GM18870 (cell line): Measurements from ENCODE around the gene RIBC1.
"Not testable (repeated sequence)": the region's sequence is repeated elsewhere in the genome, so short reads cannot be mapped to it uniquely, and the experiment has no call there.

Source experiments
- ATAC-seq: cut with Tn5 transposase; IDR thresholded peaks from one replicate; pipeline ENCODE4 v1.9.1; 2021; ENCODE audit warnings: moderate library complexity; ENCODE audit not compliant: unreplicated experiment

Gene RIBC1

GRCh38 chrX:53435997-53436396 is 13.3 kb downstream of the RIBC1 start:
- peak; percentile 70 for ATAC-seq

GRCh38 chrX:53437206-53437605 is 14.5 kb downstream of the RIBC1 start:
- ATAC-seq: no peak

- ATAC-seq: no peak
Observed at GRCh38 chrX:53438174-53438831, 15.6 kb downstream of the RIBC1 start.

- ATAC-seq: no peak
Observed at GRCh38 chrX:53438832-53439230, 16.2 kb downstream of the RIBC1 start.

GRCh38 chrX:53440101-53440500 is 17.4 kb downstream of the RIBC1 start:
- ATAC-seq: no peak

GRCh38 chrX:53440621-53441517 is 18.2 kb downstream of the RIBC1 start:
- no peak for ATAC-seq

GRCh38 chrX:53441531-53442321 is 19.1 kb downstream of the RIBC1 start:
- ATAC-seq: no peak

- ATAC-seq: no peak
Observed at GRCh38 chrX:53442322-53442631, 19.6 kb downstream of the RIBC1 start.

- no peak for ATAC-seq
Observed at GRCh38 chrX:53445977-53446376, 23.3 kb downstream of the RIBC1 start.

GRCh38 chrX:53447441-53447840 is 24.8 kb downstream of the RIBC1 start:
- no peak for ATAC-seq

- no peak for ATAC-seq
Observed at GRCh38 chrX:53449632-53450031, 27.0 kb downstream of the RIBC1 start.

GRCh38 chrX:53452812-53453211 is 30.1 kb downstream of the RIBC1 start:
- no peak for ATAC-seq

GRCh38 chrX:53456254-53456653 is 33.6 kb downstream of the RIBC1 start:
- ATAC-seq: no peak

- ATAC-seq: no peak
Observed at GRCh38 chrX:53458082-53458481, 35.4 kb downstream of the RIBC1 start.

GRCh38 chrX:53468659-53469058 is 46.0 kb downstream of the RIBC1 start:
- ATAC-seq: not testable (repeated sequence)

GRCh38 chrX:53471346-53471745 is 48.7 kb downstream of the RIBC1 start:
- no peak for ATAC-seq

- no peak for ATAC-seq
Observed at GRCh38 chrX:53474707-53475106, 52.0 kb downstream of the RIBC1 start.

GRCh38 chrX:53476371-53476770 is 53.7 kb downstream of the RIBC1 start:
- no peak for ATAC-seq

- ATAC-seq: no peak
Observed at GRCh38 chrX:53479301-53479700, 56.6 kb downstream of the RIBC1 start.
